H1 (cell line): ENCODE measurements around the gene MRPS35. TPM values are rescaled to one million over a fixed set of nuclear protein-coding genes. Genes with fewer than 3 reads are reported as not detected.

Experiments used
- KDM1A ChIP-seq: fragments of 200-600, 300-600 bp; sonication (generic); IDR thresholded peaks from 2 replicates; pipeline ENCODE4 v1.7.1; 2016; ENCODE audit warnings: mild to moderate bottlenecking, low read length, borderline replicate concordance
- NANOG ChIP-seq: IDR thresholded peaks from 2 replicates; pipeline ENCODE4 v1.6.1; 2011; ENCODE audit warnings: low read length, low read depth, mild to moderate bottlenecking, inconsistent platforms; ENCODE audit not compliant: insufficient read depth, poor library complexity, severe bottlenecking
- RBBP5 ChIP-seq: IDR thresholded peaks from 2 replicates; pipeline ENCODE4 v1.7.1; 2012; ENCODE audit warnings: low read depth, mild to moderate bottlenecking, inconsistent platforms, low read length, moderate library complexity, borderline replicate concordance
- RFX5 ChIP-seq: IDR thresholded peaks from 2 replicates; pipeline ENCODE4 v1.6.1; 2011; ENCODE audit warnings: low read depth, low read length, improper control_type of control experiment, borderline replicate concordance
- SAP30 ChIP-seq: fragments of 300-600 bp; sonication (generic); IDR thresholded peaks from 2 replicates; pipeline ENCODE4 v1.7.1; 2012; ENCODE audit warnings: low read length, moderate library complexity, mild to moderate bottlenecking, inconsistent platforms; ENCODE audit not compliant: insufficient read depth, insufficient replicate concordance
- SP4 ChIP-seq: IDR thresholded peaks from 2 replicates; pipeline ENCODE4 v1.6.1; 2012; ENCODE audit warnings: low read length, inconsistent platforms
- TCF12 ChIP-seq: IDR thresholded peaks from 2 replicates; pipeline ENCODE4 v1.6.1; 2011; ENCODE audit warnings: low read depth, mild to moderate bottlenecking, low read length
- polyA plus RNA-seq, 7 experiments: library from polyadenylated mRNA; depleted of rRNA in 3 of 7; stranded (reverse) in 5 of 7; unstranded in 2 of 7; fragments of >200 nt in 5 of 7; fragments of 200-250 nt in 2 of 7; gene quantifications; 1 replicate in 5 of 7; 2 replicates in 1 of 7; 4 replicates in 1 of 7; pipeline versions ENCODE4 v1.2.1 to v1.2.3, GENCODE V29; 2011 to 2013; ENCODE audit warnings: missing spikeins in 2 of 7, mixed read lengths in 2 of 7
- total RNA-seq: library from RNA; stranded (reverse); fragmentation: NEBNext Ultra II Directional; extraction: Animal tissue kit (Norgen Biotek cat#: 25700); gene quantifications from 2 replicates; pipeline ENCODE4 v1.2.1, GENCODE V29; 2021
- TF ChIP-seq, protein P1 (sequence below): fragments of 300-600 bp; sonication (generic); IDR thresholded peaks from 2 replicates; pipeline ENCODE4 v1.7.1; 2012; ENCODE audit warnings: low read length, moderate library complexity, mild to moderate bottlenecking, inconsistent platforms; ENCODE audit not compliant: insufficient replicate concordance
- TF ChIP-seq, protein P2 (sequence below): IDR thresholded peaks from 2 replicates; pipeline ENCODE4 v1.6.1; 2012; ENCODE audit warnings: inconsistent platforms

Gene MRPS35
- total and polyA plus RNA-seq, 2 of the 8 experiments (the other 6 are each of a cell fraction or from before 2014, with no cell fraction given), result 26.8 to 47.9 TPM

DNA sequence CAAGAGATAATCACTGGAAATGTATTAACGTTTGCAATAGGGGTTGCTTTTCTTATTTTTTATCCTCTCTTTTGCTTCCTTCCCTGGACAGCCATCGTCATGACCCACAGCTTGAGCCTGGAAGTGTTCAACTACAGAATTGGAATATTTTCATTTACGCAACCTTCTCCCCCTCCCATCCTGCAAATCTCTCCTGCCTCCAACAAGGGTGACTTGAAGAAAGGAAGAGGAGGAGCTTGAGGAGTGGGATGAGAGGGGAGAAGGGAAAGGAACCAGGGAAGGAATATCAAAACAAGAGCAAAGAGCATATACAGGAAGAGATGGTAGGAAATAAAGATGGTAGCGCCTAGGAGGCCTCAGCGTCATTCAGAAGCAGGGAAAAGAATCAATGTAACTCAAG lies 71.0 kb downstream of the MRPS35 start (continued):
- TF ChIP-seq, protein P1, sequence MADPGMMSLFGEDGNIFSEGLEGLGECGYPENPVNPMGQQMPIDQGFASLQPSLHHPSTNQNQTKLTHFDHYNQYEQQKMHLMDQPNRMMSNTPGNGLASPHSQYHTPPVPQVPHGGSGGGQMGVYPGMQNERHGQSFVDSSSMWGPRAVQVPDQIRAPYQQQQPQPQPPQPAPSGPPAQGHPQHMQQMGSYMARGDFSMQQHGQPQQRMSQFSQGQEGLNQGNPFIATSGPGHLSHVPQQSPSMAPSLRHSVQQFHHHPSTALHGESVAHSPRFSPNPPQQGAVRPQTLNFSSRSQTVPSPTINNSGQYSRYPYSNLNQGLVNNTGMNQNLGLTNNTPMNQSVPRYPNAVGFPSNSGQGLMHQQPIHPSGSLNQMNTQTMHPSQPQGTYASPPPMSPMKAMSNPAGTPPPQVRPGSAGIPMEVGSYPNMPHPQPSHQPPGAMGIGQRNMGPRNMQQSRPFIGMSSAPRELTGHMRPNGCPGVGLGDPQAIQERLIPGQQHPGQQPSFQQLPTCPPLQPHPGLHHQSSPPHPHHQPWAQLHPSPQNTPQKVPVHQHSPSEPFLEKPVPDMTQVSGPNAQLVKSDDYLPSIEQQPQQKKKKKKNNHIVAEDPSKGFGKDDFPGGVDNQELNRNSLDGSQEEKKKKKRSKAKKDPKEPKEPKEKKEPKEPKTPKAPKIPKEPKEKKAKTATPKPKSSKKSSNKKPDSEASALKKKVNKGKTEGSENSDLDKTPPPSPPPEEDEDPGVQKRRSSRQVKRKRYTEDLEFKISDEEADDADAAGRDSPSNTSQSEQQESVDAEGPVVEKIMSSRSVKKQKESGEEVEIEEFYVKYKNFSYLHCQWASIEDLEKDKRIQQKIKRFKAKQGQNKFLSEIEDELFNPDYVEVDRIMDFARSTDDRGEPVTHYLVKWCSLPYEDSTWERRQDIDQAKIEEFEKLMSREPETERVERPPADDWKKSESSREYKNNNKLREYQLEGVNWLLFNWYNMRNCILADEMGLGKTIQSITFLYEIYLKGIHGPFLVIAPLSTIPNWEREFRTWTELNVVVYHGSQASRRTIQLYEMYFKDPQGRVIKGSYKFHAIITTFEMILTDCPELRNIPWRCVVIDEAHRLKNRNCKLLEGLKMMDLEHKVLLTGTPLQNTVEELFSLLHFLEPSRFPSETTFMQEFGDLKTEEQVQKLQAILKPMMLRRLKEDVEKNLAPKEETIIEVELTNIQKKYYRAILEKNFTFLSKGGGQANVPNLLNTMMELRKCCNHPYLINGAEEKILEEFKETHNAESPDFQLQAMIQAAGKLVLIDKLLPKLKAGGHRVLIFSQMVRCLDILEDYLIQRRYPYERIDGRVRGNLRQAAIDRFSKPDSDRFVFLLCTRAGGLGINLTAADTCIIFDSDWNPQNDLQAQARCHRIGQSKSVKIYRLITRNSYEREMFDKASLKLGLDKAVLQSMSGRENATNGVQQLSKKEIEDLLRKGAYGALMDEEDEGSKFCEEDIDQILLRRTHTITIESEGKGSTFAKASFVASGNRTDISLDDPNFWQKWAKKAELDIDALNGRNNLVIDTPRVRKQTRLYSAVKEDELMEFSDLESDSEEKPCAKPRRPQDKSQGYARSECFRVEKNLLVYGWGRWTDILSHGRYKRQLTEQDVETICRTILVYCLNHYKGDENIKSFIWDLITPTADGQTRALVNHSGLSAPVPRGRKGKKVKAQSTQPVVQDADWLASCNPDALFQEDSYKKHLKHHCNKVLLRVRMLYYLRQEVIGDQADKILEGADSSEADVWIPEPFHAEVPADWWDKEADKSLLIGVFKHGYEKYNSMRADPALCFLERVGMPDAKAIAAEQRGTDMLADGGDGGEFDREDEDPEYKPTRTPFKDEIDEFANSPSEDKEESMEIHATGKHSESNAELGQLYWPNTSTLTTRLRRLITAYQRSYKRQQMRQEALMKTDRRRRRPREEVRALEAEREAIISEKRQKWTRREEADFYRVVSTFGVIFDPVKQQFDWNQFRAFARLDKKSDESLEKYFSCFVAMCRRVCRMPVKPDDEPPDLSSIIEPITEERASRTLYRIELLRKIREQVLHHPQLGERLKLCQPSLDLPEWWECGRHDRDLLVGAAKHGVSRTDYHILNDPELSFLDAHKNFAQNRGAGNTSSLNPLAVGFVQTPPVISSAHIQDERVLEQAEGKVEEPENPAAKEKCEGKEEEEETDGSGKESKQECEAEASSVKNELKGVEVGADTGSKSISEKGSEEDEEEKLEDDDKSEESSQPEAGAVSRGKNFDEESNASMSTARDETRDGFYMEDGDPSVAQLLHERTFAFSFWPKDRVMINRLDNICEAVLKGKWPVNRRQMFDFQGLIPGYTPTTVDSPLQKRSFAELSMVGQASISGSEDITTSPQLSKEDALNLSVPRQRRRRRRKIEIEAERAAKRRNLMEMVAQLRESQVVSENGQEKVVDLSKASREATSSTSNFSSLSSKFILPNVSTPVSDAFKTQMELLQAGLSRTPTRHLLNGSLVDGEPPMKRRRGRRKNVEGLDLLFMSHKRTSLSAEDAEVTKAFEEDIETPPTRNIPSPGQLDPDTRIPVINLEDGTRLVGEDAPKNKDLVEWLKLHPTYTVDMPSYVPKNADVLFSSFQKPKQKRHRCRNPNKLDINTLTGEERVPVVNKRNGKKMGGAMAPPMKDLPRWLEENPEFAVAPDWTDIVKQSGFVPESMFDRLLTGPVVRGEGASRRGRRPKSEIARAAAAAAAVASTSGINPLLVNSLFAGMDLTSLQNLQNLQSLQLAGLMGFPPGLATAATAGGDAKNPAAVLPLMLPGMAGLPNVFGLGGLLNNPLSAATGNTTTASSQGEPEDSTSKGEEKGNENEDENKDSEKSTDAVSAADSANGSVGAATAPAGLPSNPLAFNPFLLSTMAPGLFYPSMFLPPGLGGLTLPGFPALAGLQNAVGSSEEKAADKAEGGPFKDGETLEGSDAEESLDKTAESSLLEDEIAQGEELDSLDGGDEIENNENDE, result no peak
- TF ChIP-seq, protein P2, sequence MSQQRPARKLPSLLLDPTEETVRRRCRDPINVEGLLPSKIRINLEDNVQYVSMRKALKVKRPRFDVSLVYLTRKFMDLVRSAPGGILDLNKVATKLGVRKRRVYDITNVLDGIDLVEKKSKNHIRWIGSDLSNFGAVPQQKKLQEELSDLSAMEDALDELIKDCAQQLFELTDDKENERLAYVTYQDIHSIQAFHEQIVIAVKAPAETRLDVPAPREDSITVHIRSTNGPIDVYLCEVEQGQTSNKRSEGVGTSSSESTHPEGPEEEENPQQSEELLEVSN, result no peak
- TF ChIP-seq NANOG (no peak), SP4 (no peak), RFX5 (no peak), KDM1A (no peak), TCF12 (no peak), RBBP5 (no peak), SAP30 (no peak)
